Mucosa of descending colon (tissue), 3 donors: ENCODE data around the gene LEMD2. TPM values are rescaled to one million over a fixed set of nuclear protein-coding genes. Genes with fewer than 3 reads are reported as not detected.
A peak's percentile ranks its signal among the peaks of the same experiment; 100 is the strongest.

Experiments
- ATAC-seq: fragments of 200-7000 bp; cut with Tn5 transposase; one replicate; pipeline ENCODE4 v1.9.1; 2020; ENCODE audit warnings: mild to moderate bottlenecking, moderate library complexity
- DNase-seq, 3 donors: peaks; one replicate each; pipeline ENCODE4 v3.0.0-alpha.2; 2020
- H3K36me3 ChIP-seq: fragments of 200-600 bp; one replicate; pipeline ENCODE4 v1.8.0; 2021; ENCODE audit warnings: low read depth, mild to moderate bottlenecking
- H3K4me1 ChIP-seq: fragments of 200-600 bp; one replicate; pipeline ENCODE4 v1.8.0; 2021; ENCODE audit warnings: low read depth, mild to moderate bottlenecking
- H3K4me3 ChIP-seq: fragments of 200-600 bp; one replicate; pipeline ENCODE4 v1.8.0; 2021; ENCODE audit warnings: mild to moderate bottlenecking
- H3K9me3 ChIP-seq: fragments of 200-600 bp; one replicate; pipeline ENCODE4 v1.8.0; 2021; ENCODE audit warnings: mild to moderate bottlenecking
- intact Hi-C, 2 donors: fragments of 100-400 bp; cut with DNase I in 1 of 2; cut with micrococcal nuclease in 1 of 2; formaldehyde crosslinking; loops; one replicate each; pipeline versions ENCODE4 v1.11.0 to v1.11.1; 2022; cut with DNase I, micrococcal nuclease
- total RNA-seq, 3 donors: library from RNA; stranded (reverse); fragmentation: NEBNext Ultra II Directional in 2 of 3; extraction: Animal tissue kit (Norgen Biotek cat#: 25700) in 2 of 3; gene quantifications; one replicate each; pipeline versions ENCODE4 v1.2.1 to v1.2.4, GENCODE V29; 2021 to 2023
- TF ChIP-seq, protein P1 (sequence below): fragments of 200-600 bp; IDR thresholded peaks from one replicate; pipeline ENCODE4 v1.8.0; 2022; ENCODE audit warnings: antibody characterized with exemption, mild to moderate bottlenecking
- donor health status: DM: no; HTN: no; CAD: no; lungs with moderate emphysema.
- donor health status: DM: no; HTN: no; CAD: no.
- donor health status: DM: no; HTN: yes; CAD: no.

The LEMD2 gene
- total RNA-seq, 3 donors from 2014 or later = 57.2 to 73.6 (median 59.6) TPM

DNA sequence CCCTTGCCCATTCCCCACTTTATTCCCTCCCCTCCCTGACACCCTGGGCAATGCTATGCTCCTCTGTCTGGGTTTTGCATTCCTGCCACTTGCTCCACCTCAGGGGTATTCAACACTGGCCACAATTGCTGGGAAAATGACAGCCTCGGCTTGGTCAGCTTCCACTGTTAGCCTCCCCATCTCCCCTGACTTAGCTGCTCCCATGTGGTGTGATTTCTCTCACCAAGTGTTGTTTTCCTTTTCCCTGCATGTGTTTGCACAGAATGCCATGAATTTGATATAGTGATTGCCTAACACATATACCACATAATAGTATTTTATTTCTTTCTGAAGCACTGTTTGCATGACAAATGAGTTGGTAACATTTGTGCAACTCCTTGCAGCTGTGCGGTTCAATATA is 1.4 kb upstream of the LEMD2 start:
- no peak for ATAC-seq

DNA sequence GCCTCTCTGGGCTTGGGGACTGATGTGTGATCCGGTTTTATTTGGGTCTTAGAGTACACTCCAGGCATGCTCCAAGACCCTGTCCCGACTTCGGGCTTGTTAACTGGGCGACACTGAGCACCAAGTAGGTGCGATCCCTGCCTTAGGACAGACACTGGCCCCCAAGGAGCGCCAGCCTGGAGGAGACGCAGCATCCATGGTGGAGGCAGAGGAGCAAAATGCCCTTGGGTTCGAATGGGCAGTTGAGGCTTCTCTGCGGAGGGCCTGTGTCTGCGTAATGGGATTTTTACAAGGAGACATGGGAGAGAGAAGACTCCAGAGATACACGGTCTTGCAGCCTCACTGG is 593 bp upstream of the LEMD2 start:
- H3K4me3 ChIP-seq = no peak overlapping the region
- intact Hi-C loops = no loop called here
- ATAC-seq = no peak
- H3K9me3 ChIP-seq = no peaks in the 10 kb centered on the region
- H3K4me1 ChIP-seq = peaks cover 29% of the 10 kb centered on the region
- no peaks in the 10 kb centered on the region for H3K36me3 ChIP-seq
- TF ChIP-seq, protein P1, sequence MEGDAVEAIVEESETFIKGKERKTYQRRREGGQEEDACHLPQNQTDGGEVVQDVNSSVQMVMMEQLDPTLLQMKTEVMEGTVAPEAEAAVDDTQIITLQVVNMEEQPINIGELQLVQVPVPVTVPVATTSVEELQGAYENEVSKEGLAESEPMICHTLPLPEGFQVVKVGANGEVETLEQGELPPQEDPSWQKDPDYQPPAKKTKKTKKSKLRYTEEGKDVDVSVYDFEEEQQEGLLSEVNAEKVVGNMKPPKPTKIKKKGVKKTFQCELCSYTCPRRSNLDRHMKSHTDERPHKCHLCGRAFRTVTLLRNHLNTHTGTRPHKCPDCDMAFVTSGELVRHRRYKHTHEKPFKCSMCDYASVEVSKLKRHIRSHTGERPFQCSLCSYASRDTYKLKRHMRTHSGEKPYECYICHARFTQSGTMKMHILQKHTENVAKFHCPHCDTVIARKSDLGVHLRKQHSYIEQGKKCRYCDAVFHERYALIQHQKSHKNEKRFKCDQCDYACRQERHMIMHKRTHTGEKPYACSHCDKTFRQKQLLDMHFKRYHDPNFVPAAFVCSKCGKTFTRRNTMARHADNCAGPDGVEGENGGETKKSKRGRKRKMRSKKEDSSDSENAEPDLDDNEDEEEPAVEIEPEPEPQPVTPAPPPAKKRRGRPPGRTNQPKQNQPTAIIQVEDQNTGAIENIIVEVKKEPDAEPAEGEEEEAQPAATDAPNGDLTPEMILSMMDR = no peak
- DNase-seq = peak; percentile 14 to 55 (median 39)

More for the DNA sequence above, 1.4 kb upstream of the LEMD2 start:
- TF ChIP-seq, protein P1 = no peak
- no peaks in the 10 kb centered on the region for H3K9me3 ChIP-seq
- H3K4me3 ChIP-seq = no peak overlapping the region
- intact Hi-C loops = no loop called here
- H3K4me1 ChIP-seq = peaks cover 26% of the 10 kb centered on the region
- no peaks in the 10 kb centered on the region for H3K36me3 ChIP-seq
- peak in 1 of 3 donors; percentile 3 for DNase-seq

DNA sequence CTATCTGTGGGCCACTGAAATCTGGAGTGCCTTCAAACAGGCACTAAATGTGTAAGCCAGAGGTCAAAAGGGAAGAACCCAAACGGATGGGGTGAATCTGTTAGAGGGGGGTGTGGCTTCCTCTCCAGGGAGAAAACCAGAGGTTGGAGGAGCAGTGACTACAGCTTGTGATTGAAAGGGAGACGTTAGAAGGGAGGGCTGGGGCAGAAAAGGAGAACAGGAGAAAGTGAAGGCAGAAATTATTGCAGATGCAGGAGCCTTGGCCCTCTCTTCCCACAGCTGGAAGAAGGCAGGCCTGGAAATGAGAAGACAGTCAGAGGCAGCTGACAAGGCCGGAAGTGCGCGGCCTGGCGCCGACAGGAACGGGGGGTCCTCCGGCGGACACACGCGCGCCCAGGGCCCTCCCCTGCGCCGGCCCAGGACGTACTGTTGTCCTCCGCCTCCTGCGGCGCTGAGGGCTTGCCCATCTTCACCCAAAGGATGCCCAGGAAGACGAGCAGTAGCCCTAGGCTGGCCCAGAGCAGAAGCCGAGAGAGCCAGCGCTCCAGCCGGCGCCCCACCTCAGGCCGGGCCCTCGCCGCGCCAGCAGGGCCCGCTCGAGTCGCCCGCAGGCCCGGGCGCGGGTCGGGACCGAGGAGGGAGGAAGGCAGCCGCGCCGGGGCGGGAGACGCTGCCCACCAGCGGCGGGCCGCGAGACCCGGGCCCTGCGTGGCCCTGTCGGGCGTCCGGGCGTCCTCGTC is 806 bp downstream of the LEMD2 start:
- intact Hi-C loops = no loop called here
- TF ChIP-seq, protein P1 = no peak
- peak; percentile 69 to 86 (median 79) for DNase-seq
- no peaks in the 10 kb centered on the region for H3K9me3 ChIP-seq
- peaks cover 7% of the 10 kb centered on the region for H3K36me3 ChIP-seq
- peak overlapping the region; percentile 95 for H3K4me3 ChIP-seq
- H3K4me1 ChIP-seq = peaks cover 29% of the 10 kb centered on the region
- ATAC-seq = peak; percentile 66

DNA sequence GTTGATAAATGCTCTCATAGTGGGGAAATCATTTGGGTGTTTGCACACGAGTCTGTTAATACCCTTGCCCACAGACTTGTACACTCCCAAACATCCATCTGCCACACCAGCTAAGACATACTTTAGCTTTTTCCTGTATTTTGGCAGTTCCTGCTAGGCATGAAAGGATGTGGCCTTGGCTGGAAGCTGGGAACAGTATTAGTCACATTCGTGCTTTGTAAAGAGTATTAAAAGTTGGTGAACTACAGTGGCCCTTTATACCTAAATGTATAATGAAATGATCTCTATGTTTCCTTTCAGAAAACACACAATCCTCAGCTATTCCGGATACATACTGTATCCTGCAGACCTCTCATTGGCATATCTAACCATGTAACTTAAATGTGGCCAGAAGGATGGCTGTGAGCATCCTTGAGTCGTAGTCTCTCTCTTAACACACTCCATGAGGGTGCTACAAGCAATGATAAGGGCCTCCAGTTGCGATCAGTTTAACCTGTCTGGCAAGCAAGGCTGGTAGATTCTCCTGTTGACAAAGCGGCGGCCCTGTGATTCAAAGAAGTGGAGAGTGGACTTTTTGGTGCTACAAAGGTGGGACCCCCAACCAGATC is 1.5 kb downstream of the LEMD2 start:
- TF ChIP-seq, protein P1 = no peak
- intact Hi-C loops = no loop called here
- no peak overlapping the region for H3K4me3 ChIP-seq
- H3K4me1 ChIP-seq = peaks cover 29% of the 10 kb centered on the region
- ATAC-seq (no peak), DNase-seq (peak in 1 of 3 donors; percentile 26)
- peaks cover 7% of the 10 kb centered on the region for H3K36me3 ChIP-seq
- H3K9me3 ChIP-seq = no peaks in the 10 kb centered on the region

DNA sequence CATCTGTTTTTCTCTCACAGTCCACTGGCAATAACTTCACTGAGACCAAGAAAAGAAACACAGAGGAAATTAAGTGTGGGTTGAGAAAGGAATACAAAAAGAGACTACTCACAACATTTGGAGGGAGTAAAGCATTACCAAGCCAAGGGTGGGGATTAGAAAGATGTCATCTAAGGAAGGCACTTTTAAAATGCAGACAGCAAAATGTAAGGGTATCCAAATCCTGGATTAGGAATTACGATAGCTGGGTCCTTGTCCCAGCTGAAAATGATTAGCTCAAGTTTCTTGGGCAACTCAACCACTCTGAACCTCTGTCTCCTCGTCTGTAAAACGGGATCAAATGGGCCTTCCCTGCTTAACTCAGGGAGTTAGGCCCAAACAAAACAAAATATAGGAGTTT is 2.2 kb downstream of the LEMD2 start:
- peaks cover 7% of the 10 kb centered on the region for H3K36me3 ChIP-seq
- intact Hi-C loops = no loop called here
- no peaks in the 10 kb centered on the region for H3K9me3 ChIP-seq
- TF ChIP-seq, protein P1 = no peak
- H3K4me1 ChIP-seq = peaks cover 29% of the 10 kb centered on the region
- no peak overlapping the region for H3K4me3 ChIP-seq
- no peak for ATAC-seq
- no peak for DNase-seq
